ENCODE results near the gene ZBTB42. TPM values are rescaled to one million over a fixed set of nuclear protein-coding genes. Genes with fewer than 3 reads are reported as not detected.
A peak's percentile ranks its signal among the peaks of the same experiment; 100 is the strongest.

ZBTB42 gene
- total RNA-seq = 2.1 TPM
- polyA plus RNA-seq = 3.2 TPM
- long read RNA-seq, donor 1 = 0 reads
- long read RNA-seq, donor 2 = 0 reads
- long read RNA-seq, donor 3, partial matches to known transcripts = 0 of 1 reads
- long read RNA-seq, donor 3, other reads (novel, unspliced or antisense) = 0 of 1 reads
- long read RNA-seq, donor 4 = 0 reads
- long read RNA-seq, donor 5, partial matches to known transcripts = 0 of 2 reads
- long read RNA-seq, donor 5, other reads (novel, unspliced or antisense) = 0 of 2 reads
- long read RNA-seq, donor 6, partial matches to known transcripts = 0 of 4 reads
- long read RNA-seq, donor 6, other reads (novel, unspliced or antisense) = 0 of 4 reads
- long read RNA-seq, donor 7 = 0 reads
- long read RNA-seq, donor 8, partial matches to known transcripts = 0 of 2 reads
- long read RNA-seq, donor 8, other reads (novel, unspliced or antisense) = 0 of 2 reads
- long read RNA-seq, donor 9 = 0 reads
- long read RNA-seq, donor 10 = 0 reads

DNA sequence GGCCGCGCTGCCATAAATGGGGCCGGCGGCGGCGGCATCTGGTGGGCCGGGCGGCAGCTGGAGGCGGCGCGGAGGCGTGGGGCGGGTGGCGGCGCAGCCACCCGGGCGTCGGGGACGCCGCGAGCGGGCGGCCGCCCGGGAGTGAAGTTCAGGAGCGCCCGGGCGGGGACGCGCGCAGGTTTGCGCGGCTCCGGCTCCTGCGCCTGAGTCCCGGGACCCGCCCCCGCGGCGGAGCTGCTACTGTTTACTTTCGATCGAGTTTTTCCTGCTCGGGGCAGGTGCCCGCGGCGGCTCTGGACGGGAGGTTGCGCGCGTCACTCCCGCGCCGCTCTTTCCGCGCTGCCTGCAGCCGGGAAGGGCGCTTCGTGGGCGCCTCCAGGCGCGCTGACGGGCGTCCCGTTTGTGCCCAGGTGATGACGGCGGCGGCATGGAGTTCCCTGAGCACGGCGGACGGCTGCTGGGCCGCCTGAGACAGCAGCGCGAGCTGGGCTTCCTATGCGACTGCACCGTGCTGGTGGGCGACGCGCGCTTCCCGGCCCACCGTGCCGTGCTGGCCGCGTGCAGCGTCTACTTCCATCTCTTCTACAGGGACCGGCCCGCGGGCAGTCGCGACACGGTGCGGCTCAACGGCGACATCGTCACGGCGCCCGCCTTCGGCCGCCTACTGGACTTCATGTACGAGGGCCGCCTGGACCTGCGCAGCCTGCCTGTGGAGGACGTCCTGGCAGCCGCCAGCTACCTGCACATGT is at the start of gene ZBTB42:
ZBTB42 (plus strand) TSS at position 331 of the 749 bp plus-strand sequence; CDS start at position 428, 97 bp downstream.
- peak within 1 kb of the TSS; percentile 30 to 92 for H3K27ac ChIP-seq (ENCODE audit: low read depth in 1 of 2, low read length in 1 of 2)
- peaks cover 15 to 39% of the 10 kb centered on the region in 2 donors for H3K4me1 ChIP-seq (ENCODE audit: control insufficient read depth in 2 of 2, insufficient read depth in 2 of 2, low read length in 2 of 2)
- 2% methylated on average over 105 of the region's 105 CpGs for WGBS
- DNase-seq (ENCODE audit: low read depth in 6 of 9, low spot score in 9 of 9) = peak in 4 of 9 donors; percentile 31 to 75 (median 58)
- H3K4me3 ChIP-seq (ENCODE audit: low read length in 2 of 2) = peak within 1 kb of the TSS; percentile 47 to 78
- H3K27me3 ChIP-seq (ENCODE audit: control insufficient read depth in 2 of 2, insufficient read depth in 1 of 2, low read length in 1 of 2) = peaks cover 17 to 61% of the 10 kb centered on the region in 2 donors
- no peaks in the 10 kb centered on the region for H3K36me3 ChIP-seq (ENCODE audit: control insufficient read depth in 2 of 2, insufficient read depth in 2 of 2, low read length in 1 of 2)
- H3K9me3 ChIP-seq (ENCODE audit: control insufficient read depth in 2 of 2, insufficient read depth in 1 of 2, low read length in 1 of 2) = no peaks in the 10 kb centered on the region

DNA sequence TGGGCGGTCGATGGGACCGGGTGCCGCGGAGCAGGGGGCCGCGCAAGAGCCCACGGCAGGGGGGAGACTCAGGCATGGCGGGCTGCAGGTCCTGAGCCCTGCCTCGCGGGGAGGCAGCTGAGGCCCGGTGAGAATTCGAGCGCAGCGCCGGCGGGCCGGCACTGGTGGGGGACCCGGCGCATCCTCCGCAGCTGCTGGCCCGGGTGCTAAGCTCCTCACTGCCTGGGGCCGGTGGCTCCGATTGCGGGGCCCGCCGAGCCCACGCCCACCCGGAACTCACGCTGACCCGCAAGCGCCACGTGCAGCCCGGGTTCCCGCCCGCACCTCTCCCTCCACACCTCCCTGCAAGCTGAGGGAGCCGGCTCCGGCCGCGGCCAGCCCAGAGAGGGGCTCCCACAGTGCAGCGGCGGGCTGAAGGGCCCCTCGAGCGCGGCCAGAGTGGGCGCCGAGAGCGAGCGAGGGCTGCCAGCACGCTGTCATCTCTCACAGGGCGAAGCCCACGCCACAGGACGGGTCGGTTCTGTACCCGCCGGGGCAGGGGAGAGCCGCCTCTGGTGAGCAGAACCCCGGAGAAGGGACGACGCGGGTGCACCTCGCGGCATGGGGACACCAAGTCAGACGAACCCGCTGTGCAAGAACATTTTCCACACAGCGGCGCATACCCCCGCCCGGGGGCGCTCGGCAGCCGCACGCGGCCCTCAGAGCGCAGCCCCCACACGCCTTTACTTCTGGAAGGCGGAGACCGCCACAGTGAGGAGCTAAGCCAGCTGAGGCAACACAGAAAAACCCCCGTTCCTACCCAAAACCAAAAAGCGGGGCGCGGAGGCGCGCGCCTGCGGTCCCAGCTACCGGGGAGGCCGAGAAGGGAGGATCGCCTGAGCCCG is 49.1 kb upstream of the ZBTB42 start:
- no peak for DNase-seq (ENCODE audit: low read depth in 6 of 9, low spot score in 9 of 9)
- Histone ChIP-seq H3K4me1 (ENCODE audit: control insufficient read depth in 2 of 2, insufficient read depth in 2 of 2, low read length in 2 of 2) (peaks cover 28 to 68% of the 10 kb centered on the region in 2 donors), H3K36me3 (ENCODE audit: control insufficient read depth in 2 of 2, insufficient read depth in 2 of 2, low read length in 1 of 2) (peaks cover 7 to 25% of the 10 kb centered on the region in 2 donors), H3K27ac (ENCODE audit: low read depth in 1 of 2, low read length in 1 of 2) (peak overlapping the region; percentile 67 to 96), H3K27me3 (ENCODE audit: control insufficient read depth in 2 of 2, insufficient read depth in 1 of 2, low read length in 1 of 2) (no peaks in the 10 kb centered on the region), H3K9me3 (ENCODE audit: control insufficient read depth in 2 of 2, insufficient read depth in 1 of 2, low read length in 1 of 2) (peaks cover 0 to 27% of the 10 kb centered on the region in 2 donors), H3K4me3 (ENCODE audit: low read length in 2 of 2) (peak overlapping the region; percentile 90 to 97)
- WGBS = 77% methylated on average over 90 of the region's 90 CpGs

DNA sequence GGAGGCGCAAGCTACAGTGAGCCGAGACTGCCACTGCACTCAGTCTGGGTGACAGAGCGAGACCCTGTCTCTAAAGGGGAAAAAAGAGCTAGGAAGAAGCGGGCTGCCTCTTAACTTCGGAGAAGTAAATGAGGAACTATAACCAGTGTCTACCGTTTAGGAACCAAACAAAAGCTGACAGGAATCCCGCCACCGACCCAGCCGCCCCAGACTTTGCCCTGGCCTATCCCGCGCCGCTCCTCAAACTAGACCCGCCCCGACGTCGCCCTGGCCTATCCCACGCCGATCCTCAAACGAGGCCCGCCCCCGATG is 48.5 kb upstream of the ZBTB42 start:
- H3K36me3 ChIP-seq (ENCODE audit: control insufficient read depth in 2 of 2, insufficient read depth in 2 of 2, low read length in 1 of 2) = peaks cover 7 to 30% of the 10 kb centered on the region in 2 donors
- peaks cover 0 to 27% of the 10 kb centered on the region in 2 donors for H3K9me3 ChIP-seq (ENCODE audit: control insufficient read depth in 2 of 2, insufficient read depth in 1 of 2, low read length in 1 of 2)
- H3K27ac ChIP-seq (ENCODE audit: low read depth in 1 of 2, low read length in 1 of 2) = peak overlapping the region; percentile 67 to 96
- peak overlapping the region; percentile 90 to 97 for H3K4me3 ChIP-seq (ENCODE audit: low read length in 2 of 2)
- WGBS = 2% methylated on average over 21 of the region's 21 CpGs
- peaks cover 33 to 70% of the 10 kb centered on the region in 2 donors for H3K4me1 ChIP-seq (ENCODE audit: control insufficient read depth in 2 of 2, insufficient read depth in 2 of 2, low read length in 2 of 2)
- DNase-seq (ENCODE audit: low read depth in 6 of 9, low spot score in 9 of 9) = no peak
- H3K27me3 ChIP-seq (ENCODE audit: control insufficient read depth in 2 of 2, insufficient read depth in 1 of 2, low read length in 1 of 2) = no peaks in the 10 kb centered on the region

DNA sequence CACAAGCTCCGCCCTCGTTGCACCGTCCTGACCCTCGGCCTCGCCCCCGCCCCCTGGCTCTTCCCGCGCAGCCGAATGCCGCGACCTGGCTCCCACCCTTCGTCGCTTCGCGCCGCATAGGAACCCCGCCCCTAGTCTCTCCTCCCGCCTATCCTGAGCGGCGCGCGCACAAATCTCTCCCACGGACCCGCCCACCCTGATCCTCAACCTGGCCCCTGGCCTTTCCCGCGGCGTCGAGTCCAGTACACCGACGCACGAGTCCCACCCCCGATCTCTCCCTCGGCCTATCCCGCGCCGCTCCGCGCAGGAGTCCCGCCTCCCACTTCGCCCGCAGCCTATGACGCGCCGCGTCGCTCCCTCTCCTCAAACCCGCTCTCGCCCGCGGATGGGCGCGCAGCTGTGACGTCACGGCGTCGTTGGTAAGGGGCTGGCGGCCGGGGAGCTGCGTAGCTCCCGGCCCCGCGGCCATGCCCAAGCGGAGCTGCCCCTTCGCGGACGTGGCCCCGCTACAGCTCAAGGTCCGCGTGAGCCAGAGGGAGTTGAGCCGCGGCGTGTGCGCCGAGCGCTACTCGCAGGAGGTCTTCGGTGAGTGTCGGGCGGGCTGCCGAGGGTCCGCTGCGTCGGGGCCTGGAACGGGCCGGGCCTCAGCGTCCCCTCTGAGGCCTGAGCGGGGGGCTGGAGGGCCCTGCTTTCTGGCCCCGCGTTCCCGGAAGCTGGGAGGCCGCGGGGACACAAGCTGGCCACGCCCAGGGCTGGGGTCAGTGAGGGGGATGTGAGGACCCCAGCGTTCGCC is 48.0 kb upstream of the ZBTB42 start, which contains the start of gene SIVA1:
SIVA1 (plus strand) TSS at position 413 of the 793 bp plus-strand sequence; CDS start at position 468, 55 bp downstream.
- Histone ChIP-seq H3K27me3 (ENCODE audit: control insufficient read depth in 2 of 2, insufficient read depth in 1 of 2, low read length in 1 of 2) (no peaks in the 10 kb centered on the region), H3K36me3 (ENCODE audit: control insufficient read depth in 2 of 2, insufficient read depth in 2 of 2, low read length in 1 of 2) (peaks cover 12 to 35% of the 10 kb centered on the region in 2 donors), H3K9me3 (ENCODE audit: control insufficient read depth in 2 of 2, insufficient read depth in 1 of 2, low read length in 1 of 2) (peaks cover 0 to 27% of the 10 kb centered on the region in 2 donors), H3K4me1 (ENCODE audit: control insufficient read depth in 2 of 2, insufficient read depth in 2 of 2, low read length in 2 of 2) (peaks cover 38 to 72% of the 10 kb centered on the region in 2 donors), H3K27ac (ENCODE audit: low read depth in 1 of 2, low read length in 1 of 2) (peak within 1 kb of the TSS; percentile 67 to 96), H3K4me3 (ENCODE audit: low read length in 2 of 2) (peak within 1 kb of the TSS; percentile 90 to 97)
- under 1% methylated on average over 95 of the region's 95 CpGs for WGBS
- peak; percentile 96 to 100 (median 99) for DNase-seq (ENCODE audit: low read depth in 6 of 9, low spot score in 9 of 9)

DNA sequence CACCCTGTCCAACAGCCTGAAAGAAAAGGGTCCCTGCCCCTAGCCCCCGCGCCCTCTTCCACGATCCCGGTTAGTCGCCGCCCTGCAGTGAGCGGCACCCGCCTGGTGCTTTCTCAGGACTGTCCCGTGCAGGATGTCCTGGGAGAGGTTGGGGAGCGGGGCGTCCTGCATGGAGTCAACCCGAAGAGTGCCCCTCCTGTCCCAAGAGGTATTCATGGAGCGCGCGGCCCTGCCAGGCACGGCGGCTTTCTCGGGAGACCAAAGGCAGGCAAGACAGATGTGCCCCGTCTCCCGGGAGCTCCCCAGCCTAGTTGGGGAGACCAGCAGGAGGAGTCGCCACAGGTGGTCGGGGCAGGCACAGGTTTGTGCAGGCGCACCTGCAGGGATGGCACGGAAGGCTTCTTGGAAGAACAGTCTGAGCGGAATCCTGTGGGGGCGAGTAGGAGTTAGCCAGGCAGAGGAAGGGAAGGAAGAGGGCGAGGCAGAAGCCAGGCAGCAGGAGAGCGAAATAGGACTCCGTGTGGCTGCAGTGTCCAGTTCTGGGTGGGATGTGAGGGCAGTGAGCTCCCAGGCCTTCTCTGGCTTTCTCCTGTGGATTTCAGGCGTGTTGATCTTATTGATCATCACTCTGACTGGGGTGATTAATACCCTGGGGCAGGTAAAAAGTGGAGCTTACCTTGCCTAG is 47.2 kb upstream of the ZBTB42 start:
- Histone ChIP-seq H3K4me3 (ENCODE audit: low read length in 2 of 2) (peak overlapping the region; percentile 90 to 97), H3K4me1 (ENCODE audit: control insufficient read depth in 2 of 2, insufficient read depth in 2 of 2, low read length in 2 of 2) (peaks cover 44 to 72% of the 10 kb centered on the region in 2 donors), H3K27ac (ENCODE audit: low read depth in 1 of 2, low read length in 1 of 2) (peak overlapping the region in 1 of 2 donors; percentile 96), H3K9me3 (ENCODE audit: control insufficient read depth in 2 of 2, insufficient read depth in 1 of 2, low read length in 1 of 2) (peaks cover 0 to 27% of the 10 kb centered on the region in 2 donors), H3K36me3 (ENCODE audit: control insufficient read depth in 2 of 2, insufficient read depth in 2 of 2, low read length in 1 of 2) (peaks cover 18 to 43% of the 10 kb centered on the region in 2 donors), H3K27me3 (ENCODE audit: control insufficient read depth in 2 of 2, insufficient read depth in 1 of 2, low read length in 1 of 2) (no peaks in the 10 kb centered on the region)
- DNase-seq (ENCODE audit: low read depth in 6 of 9, low spot score in 9 of 9) = no peak
- 3% methylated on average over 30 of the region's 30 CpGs for WGBS

- peaks cover 51 to 72% of the 10 kb centered on the region in 2 donors for H3K4me1 ChIP-seq (ENCODE audit: control insufficient read depth in 2 of 2, insufficient read depth in 2 of 2, low read length in 2 of 2)
- H3K4me3 ChIP-seq (ENCODE audit: low read length in 2 of 2) = peak overlapping the region; percentile 90 to 97
- H3K27ac ChIP-seq (ENCODE audit: low read depth in 1 of 2, low read length in 1 of 2) = peak overlapping the region in 1 of 2 donors; percentile 96
- peaks cover 25 to 49% of the 10 kb centered on the region in 2 donors for H3K36me3 ChIP-seq (ENCODE audit: control insufficient read depth in 2 of 2, insufficient read depth in 2 of 2, low read length in 1 of 2)
- WGBS = 76% methylated on average over 13 of the region's 13 CpGs
- DNase-seq (ENCODE audit: low read depth in 6 of 9, low spot score in 9 of 9) = no peak
- no peaks in the 10 kb centered on the region for H3K27me3 ChIP-seq (ENCODE audit: control insufficient read depth in 2 of 2, insufficient read depth in 1 of 2, low read length in 1 of 2)
- H3K9me3 ChIP-seq (ENCODE audit: control insufficient read depth in 2 of 2, insufficient read depth in 1 of 2, low read length in 1 of 2) = peaks cover 0 to 25% of the 10 kb centered on the region in 2 donors
These were observed 46.6 kb upstream of the ZBTB42 start for GRCh38 chr14:104754213-104754851.

GRCh38 chr14:104755621-104756020 is 45.3 kb upstream of the ZBTB42 start:
- Histone ChIP-seq H3K27ac (ENCODE audit: low read depth in 1 of 2, low read length in 1 of 2) (peak overlapping the region; percentile 86 to 96), H3K4me3 (ENCODE audit: low read length in 2 of 2) (peak overlapping the region; percentile 38 to 97), H3K36me3 (ENCODE audit: control insufficient read depth in 2 of 2, insufficient read depth in 2 of 2, low read length in 1 of 2) (peaks cover 38 to 62% of the 10 kb centered on the region in 2 donors), H3K4me1 (ENCODE audit: control insufficient read depth in 2 of 2, insufficient read depth in 2 of 2, low read length in 2 of 2) (peaks cover 60 to 74% of the 10 kb centered on the region in 2 donors), H3K27me3 (ENCODE audit: control insufficient read depth in 2 of 2, insufficient read depth in 1 of 2, low read length in 1 of 2) (no peaks in the 10 kb centered on the region), H3K9me3 (ENCODE audit: control insufficient read depth in 2 of 2, insufficient read depth in 1 of 2, low read length in 1 of 2) (peaks cover 0 to 14% of the 10 kb centered on the region in 2 donors)
- 85% methylated on average over 11 of the region's 11 CpGs for WGBS
- DNase-seq (ENCODE audit: low read depth in 6 of 9, low spot score in 9 of 9) = no peak
